DND-41 (cell line): ENCODE results near the gene FRK.

ENCODE experiments used
- CTCF ChIP-seq: IDR thresholded peaks from 2 replicates; pipeline ENCODE4 v1.5.1; 2012; ENCODE audit warnings: borderline replicate concordance, low read length, moderate library complexity, mild to moderate bottlenecking; ENCODE audit not compliant: poor library complexity, severe bottlenecking; ENCODE audit errors: extremely low read depth
- EZH2 ChIP-seq: IDR thresholded peaks from 3 replicates; pipeline ENCODE4 v1.6.1; 2012; ENCODE audit warnings: borderline replicate concordance, low read depth, mild to moderate bottlenecking, moderate library complexity, low read length, inconsistent platforms; ENCODE audit not compliant: severe bottlenecking

- TF ChIP-seq CTCF, result no peak
- TF ChIP-seq EZH2, result no peak
Observed at GRCh38 chr6:116041934-116042333, 18.8 kb downstream of the FRK start.
